Measurements from ENCODE around the gene PRXL2B.
"Not testable (repeated sequence)": the region's sequence is repeated elsewhere in the genome, so short reads cannot be mapped to it uniquely, and the experiment has no call there.

The PRXL2B gene

GRCh38 chr1:2564006-2564814 lies 22.4 kb upstream of the PRXL2B start:
- H3K27ac ChIP-seq, result no peak overlapping the region
- TF ChIP-seq ZFX (IDR thresholded peaks at IDR 0.05), result no peak
- TF ChIP-seq, protein P1, sequence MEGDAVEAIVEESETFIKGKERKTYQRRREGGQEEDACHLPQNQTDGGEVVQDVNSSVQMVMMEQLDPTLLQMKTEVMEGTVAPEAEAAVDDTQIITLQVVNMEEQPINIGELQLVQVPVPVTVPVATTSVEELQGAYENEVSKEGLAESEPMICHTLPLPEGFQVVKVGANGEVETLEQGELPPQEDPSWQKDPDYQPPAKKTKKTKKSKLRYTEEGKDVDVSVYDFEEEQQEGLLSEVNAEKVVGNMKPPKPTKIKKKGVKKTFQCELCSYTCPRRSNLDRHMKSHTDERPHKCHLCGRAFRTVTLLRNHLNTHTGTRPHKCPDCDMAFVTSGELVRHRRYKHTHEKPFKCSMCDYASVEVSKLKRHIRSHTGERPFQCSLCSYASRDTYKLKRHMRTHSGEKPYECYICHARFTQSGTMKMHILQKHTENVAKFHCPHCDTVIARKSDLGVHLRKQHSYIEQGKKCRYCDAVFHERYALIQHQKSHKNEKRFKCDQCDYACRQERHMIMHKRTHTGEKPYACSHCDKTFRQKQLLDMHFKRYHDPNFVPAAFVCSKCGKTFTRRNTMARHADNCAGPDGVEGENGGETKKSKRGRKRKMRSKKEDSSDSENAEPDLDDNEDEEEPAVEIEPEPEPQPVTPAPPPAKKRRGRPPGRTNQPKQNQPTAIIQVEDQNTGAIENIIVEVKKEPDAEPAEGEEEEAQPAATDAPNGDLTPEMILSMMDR (conservative IDR thresholded peaks at IDR 0.05), result no peak

DNA sequence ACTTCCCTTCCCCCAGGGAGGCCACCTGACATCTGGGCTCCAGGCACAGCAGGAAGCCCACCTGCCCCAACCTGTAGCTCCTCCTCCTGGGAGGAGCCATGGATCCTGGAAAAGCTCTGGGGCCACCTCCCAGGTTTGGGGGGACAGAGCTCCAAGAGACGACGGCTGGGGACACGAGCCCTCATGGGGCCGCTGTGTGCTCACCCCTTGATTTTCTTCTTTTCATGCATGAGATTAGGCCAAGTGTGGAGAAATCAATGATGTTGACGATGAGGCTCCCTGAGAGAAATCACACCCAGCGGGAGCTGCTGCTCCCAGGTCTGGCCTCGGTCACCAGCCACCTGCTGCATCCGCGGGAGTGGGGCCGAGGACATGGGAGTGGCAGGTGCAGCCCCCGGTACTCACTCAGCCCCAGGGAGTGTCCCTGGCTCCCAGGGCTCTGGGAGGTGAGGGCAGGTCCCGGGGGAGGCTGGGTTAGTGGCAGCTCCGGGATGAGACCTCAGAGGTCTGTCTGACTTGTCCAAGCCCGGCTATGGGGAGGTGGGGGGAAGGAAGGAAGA lies 21.7 kb upstream of the PRXL2B start:
- no peak overlapping the region for H3K27ac ChIP-seq
- TF ChIP-seq, protein P1 (conservative IDR thresholded peaks at IDR 0.05), result no peak
- no peak for TF ChIP-seq ZFX (IDR thresholded peaks at IDR 0.05)

- TF ChIP-seq ZFX (IDR thresholded peaks at IDR 0.05), result no peak
- TF ChIP-seq, protein P1 (conservative IDR thresholded peaks at IDR 0.05), result no peak
- H3K27ac ChIP-seq, result no peak overlapping the region
Measured at GRCh38 chr1:2566101-2567045, 20.2 kb upstream of the PRXL2B start.

- no peak for TF ChIP-seq ZFX (IDR thresholded peaks at IDR 0.05)
- TF ChIP-seq, protein P1 (conservative IDR thresholded peaks at IDR 0.05), result no peak
- H3K27ac ChIP-seq, result no peak overlapping the region
Measured at GRCh38 chr1:2567083-2567679, 19.4 kb upstream of the PRXL2B start.

GRCh38 chr1:2568187-2568816 lies 18.3 kb upstream of the PRXL2B start:
- H3K27ac ChIP-seq, result not testable (repeated sequence)

- TF ChIP-seq ZFX (IDR thresholded peaks at IDR 0.05), result no peak
- TF ChIP-seq, protein P1 (conservative IDR thresholded peaks at IDR 0.05), result no peak
- no peak overlapping the region for H3K27ac ChIP-seq
Measured at GRCh38 chr1:2569060-2569459, 17.5 kb upstream of the PRXL2B start.

DNA sequence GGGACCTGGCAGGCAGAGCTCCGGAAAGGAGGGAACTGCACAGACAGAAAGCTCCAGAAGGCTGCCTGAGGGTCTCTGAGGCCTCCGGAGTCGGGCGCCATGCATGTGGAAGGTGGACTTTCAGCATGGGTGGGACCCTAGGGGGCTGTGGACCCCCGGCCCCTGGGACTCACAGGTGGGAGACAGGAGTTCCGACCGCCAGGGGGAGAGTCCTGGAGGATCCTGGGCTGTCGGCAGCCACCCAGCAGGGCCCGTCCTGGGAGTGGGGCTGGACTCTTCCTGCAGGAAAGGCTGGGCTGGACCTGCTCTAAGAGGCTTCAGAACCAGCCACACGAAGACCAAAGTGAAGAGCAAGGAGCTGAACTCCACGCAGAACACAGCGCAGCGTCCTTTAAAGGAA lies 16.9 kb upstream of the PRXL2B start:
- H3K27ac ChIP-seq, result not testable (repeated sequence)

Measured in C4-2B (cell line).